Stimulated activated CD8-positive, alpha-beta memory T cell treated with anti-CD3 and anti-CD28 coated beads, Interleukin-7, amount 100 ng/mL, for 1 hour (primary cell): Measurements from ENCODE around the gene CEBPA.
A peak's percentile ranks its signal among the peaks of the same experiment; 100 is the strongest.

Experiments
- DNase-seq, 2 donors: peaks; one replicate each; pipeline ENCODE4 v3.0.0-alpha.2; 2020; ENCODE audit warnings: low read depth in 2 of 2

Gene CEBPA

GRCh38 chr19:33302175-33302973 lies at the start of gene CEBPA:
Gene CEBPA, minus strand, starts transcription at chr19:33302534. Its CDS starts 120 bp downstream, at chr19:33302414.
- DNase-seq = peak; percentile 19 to 44

- no peak for DNase-seq
Measured at GRCh38 chr19:33350538-33351309, 48.4 kb upstream of the CEBPA start.

GRCh38 chr19:33349319-33350289 lies 47.3 kb upstream of the CEBPA start:
- DNase-seq = no peak

GRCh38 chr19:33348301-33349010 lies 46.1 kb upstream of the CEBPA start:
- DNase-seq = no peak

- no peak for DNase-seq
Measured at GRCh38 chr19:33347300-33347699, 45.0 kb upstream of the CEBPA start.

GRCh38 chr19:33346665-33347064 lies 44.3 kb upstream of the CEBPA start:
- no peak for DNase-seq

- DNase-seq = no peak
Measured at GRCh38 chr19:33345163-33345562, 42.8 kb upstream of the CEBPA start.

- no peak for DNase-seq
Measured at GRCh38 chr19:33344573-33344925, 42.2 kb upstream of the CEBPA start.

GRCh38 chr19:33343859-33344572 lies 41.7 kb upstream of the CEBPA start:
- DNase-seq = no peak

GRCh38 chr19:33343301-33343700 lies 41.0 kb upstream of the CEBPA start:
- DNase-seq = no peak

- DNase-seq = no peak
Measured at GRCh38 chr19:33340991-33341390, 38.7 kb upstream of the CEBPA start.

GRCh38 chr19:33339016-33339984 lies 37.0 kb upstream of the CEBPA start:
- no peak for DNase-seq

- no peak for DNase-seq
Measured at GRCh38 chr19:33335446-33335845, 33.1 kb upstream of the CEBPA start.

- no peak for DNase-seq
Measured at GRCh38 chr19:33334271-33334670, 31.9 kb upstream of the CEBPA start.

- no peak for DNase-seq
Measured at GRCh38 chr19:33333642-33334041, 31.3 kb upstream of the CEBPA start.

- no peak for DNase-seq
Measured at GRCh38 chr19:33333151-33333550, 30.8 kb upstream of the CEBPA start.

- no peak for DNase-seq
Measured at GRCh38 chr19:33332248-33332647, 29.9 kb upstream of the CEBPA start.

- DNase-seq = no peak
Measured at GRCh38 chr19:33329736-33330135, 27.4 kb upstream of the CEBPA start.

GRCh38 chr19:33329060-33329459 lies 26.7 kb upstream of the CEBPA start:
- DNase-seq = no peak
